IPS-18a (cell line): ENCODE measurements around the gene TFG.

Experiments used
- H3K27ac ChIP-seq: one replicate; pipeline ENCODE4 v1.5.1; 2013; ENCODE audit warnings: low read length
- H3K27me3 ChIP-seq: one replicate; pipeline ENCODE4 v1.6.1; 2013; ENCODE audit warnings: mild to moderate bottlenecking, low read length; ENCODE audit not compliant: control insufficient read depth, insufficient read depth
- H3K36me3 ChIP-seq: one replicate; pipeline ENCODE4 v1.6.1; 2013; ENCODE audit warnings: low read depth, low read length; ENCODE audit not compliant: control insufficient read depth
- H3K4me1 ChIP-seq: one replicate; pipeline ENCODE4 v1.6.1; 2013; ENCODE audit warnings: low read depth, low read length; ENCODE audit not compliant: control insufficient read depth
- H3K4me3 ChIP-seq: one replicate; pipeline ENCODE4 v1.5.1; 2013; ENCODE audit warnings: low read length
- H3K9ac ChIP-seq: one replicate; pipeline ENCODE4 v1.6.1; 2013; ENCODE audit warnings: mild to moderate bottlenecking, low read length, moderate library complexity
- H3K9me3 ChIP-seq: one replicate; pipeline ENCODE4 v1.6.1; 2013; ENCODE audit warnings: low read depth, low read length; ENCODE audit not compliant: control insufficient read depth

TFG gene

GRCh38 chr3:100710261-100710968 is 1.1 kb downstream of the TFG start:
- peaks cover 29% of the 10 kb centered on the region for H3K27me3 ChIP-seq
- H3K36me3 ChIP-seq: peaks cover 25% of the 10 kb centered on the region
- peak overlapping the region; percentile 92 for H3K4me3 ChIP-seq
- peak overlapping the region; percentile 78 for H3K27ac ChIP-seq
- H3K9me3 ChIP-seq: no peaks in the 10 kb centered on the region
- H3K4me1 ChIP-seq: peaks cover 8% of the 10 kb centered on the region
- H3K9ac ChIP-seq: peak overlapping the region; percentile 91

DNA sequence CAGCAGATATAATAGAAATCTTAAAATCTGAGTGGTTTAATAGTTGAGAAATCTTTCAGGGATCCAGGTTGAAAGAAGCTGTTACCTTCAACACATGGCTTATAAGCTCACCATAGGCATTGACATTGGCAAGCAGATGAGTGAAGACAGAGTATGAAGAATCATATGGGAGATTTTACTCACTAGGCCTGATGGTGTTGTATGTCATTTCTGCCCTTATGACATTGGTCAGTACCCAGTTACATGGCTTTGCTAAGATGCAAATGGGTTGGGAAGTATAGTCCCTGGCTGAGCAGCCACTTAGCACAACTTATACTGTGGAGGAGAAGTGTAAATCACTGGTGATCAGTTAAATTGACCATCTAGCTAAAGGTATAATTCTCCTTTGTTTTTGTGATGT is 5.9 kb downstream of the TFG start:
- H3K4me3 ChIP-seq: no peak overlapping the region
- peaks cover 37% of the 10 kb centered on the region for H3K36me3 ChIP-seq
- no peak overlapping the region for H3K9ac ChIP-seq
- H3K27me3 ChIP-seq: no peaks in the 10 kb centered on the region
- no peaks in the 10 kb centered on the region for H3K9me3 ChIP-seq
- H3K4me1 ChIP-seq: peaks cover 15% of the 10 kb centered on the region
- H3K27ac ChIP-seq: no peak overlapping the region

- H3K27me3 ChIP-seq: no peaks in the 10 kb centered on the region
- no peak overlapping the region for H3K27ac ChIP-seq
- peaks cover 9% of the 10 kb centered on the region for H3K4me1 ChIP-seq
- H3K9ac ChIP-seq: no peak overlapping the region
- H3K9me3 ChIP-seq: no peaks in the 10 kb centered on the region
- peaks cover 50% of the 10 kb centered on the region for H3K36me3 ChIP-seq
- H3K4me3 ChIP-seq: no peak overlapping the region
Measured at GRCh38 chr3:100717063-100717462, 7.8 kb downstream of the TFG start.

GRCh38 chr3:100717637-100718487 is 8.6 kb downstream of the TFG start:
- Histone ChIP-seq H3K9me3 (no peaks in the 10 kb centered on the region), H3K4me3 (no peak overlapping the region), H3K36me3 (peaks cover 58% of the 10 kb centered on the region), H3K27me3 (no peaks in the 10 kb centered on the region), H3K27ac (no peak overlapping the region), H3K4me1 (peaks cover 9% of the 10 kb centered on the region), H3K9ac (no peak overlapping the region)

GRCh38 chr3:100719136-100719535 is 9.8 kb downstream of the TFG start:
- Histone ChIP-seq H3K27ac (no peak overlapping the region), H3K36me3 (peaks cover 60% of the 10 kb centered on the region), H3K4me1 (peaks cover 9% of the 10 kb centered on the region), H3K9ac (no peak overlapping the region), H3K27me3 (no peaks in the 10 kb centered on the region), H3K9me3 (no peaks in the 10 kb centered on the region), H3K4me3 (no peak overlapping the region)

DNA sequence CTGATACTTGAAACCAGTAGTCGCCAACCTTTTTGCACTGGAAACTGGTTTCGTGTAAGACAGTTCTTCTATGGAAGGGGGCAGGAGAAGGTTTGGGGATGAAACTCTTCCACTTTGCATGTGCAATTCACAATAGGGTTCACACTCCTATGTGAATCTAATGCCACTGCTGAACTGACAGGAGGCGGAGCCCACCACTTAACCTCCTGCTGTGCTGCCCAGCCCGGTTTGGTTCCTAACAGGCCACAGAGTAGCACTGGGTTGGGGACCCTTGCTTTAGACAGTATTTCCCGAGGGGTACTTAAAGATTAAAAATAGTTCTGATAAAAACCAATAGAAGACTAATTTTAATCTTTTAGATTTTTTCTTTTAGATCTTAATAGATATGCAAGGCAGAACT is 11.1 kb downstream of the TFG start:
- Histone ChIP-seq H3K27me3 (no peaks in the 10 kb centered on the region), H3K9ac (no peak overlapping the region)

GRCh38 chr3:100725935-100726513 is 16.7 kb downstream of the TFG start:
- Histone ChIP-seq H3K4me1 (no peaks in the 10 kb centered on the region), H3K9me3 (no peaks in the 10 kb centered on the region), H3K36me3 (peaks cover 66% of the 10 kb centered on the region), H3K27me3 (no peaks in the 10 kb centered on the region), H3K9ac (no peak overlapping the region), H3K4me3 (no peak overlapping the region), H3K27ac (no peak overlapping the region)

More for the DNA sequence above, 11.1 kb downstream of the TFG start:
- H3K27ac ChIP-seq: no peak overlapping the region
- no peak overlapping the region for H3K4me3 ChIP-seq
- peaks cover 9% of the 10 kb centered on the region for H3K4me1 ChIP-seq
- H3K36me3 ChIP-seq: peaks cover 51% of the 10 kb centered on the region
- no peaks in the 10 kb centered on the region for H3K9me3 ChIP-seq

DNA sequence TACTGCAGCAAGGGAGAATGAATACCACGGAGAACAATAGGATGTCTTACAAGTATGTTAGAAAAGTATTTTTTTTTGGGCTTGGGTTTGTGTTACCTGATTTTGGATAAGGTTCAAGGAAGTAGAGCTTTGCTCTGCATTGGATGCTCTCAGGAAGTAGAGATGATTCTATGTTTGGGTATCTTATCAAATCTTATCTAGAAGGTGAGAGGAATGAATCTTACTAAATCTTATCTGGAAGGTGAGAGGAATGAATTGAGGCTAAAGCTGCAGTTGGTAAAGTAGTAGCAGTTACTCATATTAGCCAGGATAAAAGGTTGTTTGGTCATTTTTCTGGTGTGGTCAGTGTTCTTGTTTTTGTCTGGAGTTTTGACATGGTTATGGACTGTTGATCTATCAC is 17.4 kb downstream of the TFG start:
- no peak overlapping the region for H3K27ac ChIP-seq
- H3K27me3 ChIP-seq: no peaks in the 10 kb centered on the region
- H3K4me1 ChIP-seq: no peaks in the 10 kb centered on the region
- H3K9ac ChIP-seq: no peak overlapping the region
- no peaks in the 10 kb centered on the region for H3K9me3 ChIP-seq
- H3K4me3 ChIP-seq: no peak overlapping the region
- H3K36me3 ChIP-seq: peaks cover 65% of the 10 kb centered on the region

GRCh38 chr3:100730524-100730923 is 21.2 kb downstream of the TFG start:
- peaks cover 54% of the 10 kb centered on the region for H3K36me3 ChIP-seq

GRCh38 chr3:100732435-100732834 is 23.1 kb downstream of the TFG start:
- peaks cover 53% of the 10 kb centered on the region for H3K36me3 ChIP-seq
- no peak overlapping the region for H3K4me3 ChIP-seq

More at GRCh38 chr3:100730524-100730923, 21.2 kb downstream of the TFG start:
- no peak overlapping the region for H3K9ac ChIP-seq
- H3K4me3 ChIP-seq: no peak overlapping the region
- no peaks in the 10 kb centered on the region for H3K27me3 ChIP-seq
- H3K4me1 ChIP-seq: peaks cover 12% of the 10 kb centered on the region
- H3K9me3 ChIP-seq: no peaks in the 10 kb centered on the region
- no peak overlapping the region for H3K27ac ChIP-seq

DNA sequence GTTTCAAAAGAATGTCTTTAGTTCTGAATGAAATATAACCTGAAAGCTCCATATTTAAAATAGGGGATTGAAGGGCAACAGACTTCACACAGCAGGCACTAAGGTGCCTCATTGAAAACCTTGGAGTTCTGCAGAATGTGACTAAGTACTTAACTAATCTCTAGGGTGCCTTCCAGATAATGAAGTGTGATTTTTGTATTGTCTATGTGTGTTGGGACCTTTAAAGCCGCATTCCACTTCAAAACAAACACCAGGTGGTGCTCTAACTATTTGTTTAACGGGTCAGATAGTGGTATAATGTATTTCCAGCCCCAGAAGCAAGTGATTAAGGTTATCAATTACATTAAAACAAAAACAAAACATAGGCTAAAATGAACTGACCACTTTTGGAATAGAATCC is 28.0 kb downstream of the TFG start:
- H3K9ac ChIP-seq: no peak overlapping the region
- H3K9me3 ChIP-seq: no peaks in the 10 kb centered on the region
- H3K4me1 ChIP-seq: peaks cover 17% of the 10 kb centered on the region
- no peak overlapping the region for H3K27ac ChIP-seq
- peaks cover 66% of the 10 kb centered on the region for H3K36me3 ChIP-seq
- no peaks in the 10 kb centered on the region for H3K27me3 ChIP-seq
- no peak overlapping the region for H3K4me3 ChIP-seq

More at GRCh38 chr3:100732435-100732834, 23.1 kb downstream of the TFG start:
- peaks cover 17% of the 10 kb centered on the region for H3K4me1 ChIP-seq
- no peaks in the 10 kb centered on the region for H3K27me3 ChIP-seq
- no peaks in the 10 kb centered on the region for H3K9me3 ChIP-seq
- no peak overlapping the region for H3K9ac ChIP-seq
- H3K27ac ChIP-seq: no peak overlapping the region
